GM10248 (cell line): ENCODE data around the gene MCM7.
"Not testable (repeated sequence)": the region's sequence is repeated elsewhere in the genome, so short reads cannot be mapped to it uniquely, and the experiment has no call there.

Experiments
- CTCF ChIA-PET: fragments of 300-600 bp; sonication (Branson Sonifier 250); formaldehyde crosslinking; extraction: SDS; loops from one replicate; lab custom pipeline; 2021; ENCODE audit warnings: antibody characterized with exemption; lab: Yijun Ruan, JAX
- POLR2A ChIA-PET: fragments of 350-650 bp; sonication (Branson Sonifier 250); formaldehyde crosslinking; extraction: SDS; loops from one replicate; lab custom pipeline; 2020; ENCODE audit warnings: antibody characterized with exemption; lab: Yijun Ruan, JAX
- DNase-seq: peaks from one replicate; pipeline ENCODE4 v3.0.0; 2012; ENCODE audit errors: extremely low spot score
- CTCF ChIP-seq: IDR thresholded peaks from 2 replicates; pipeline ENCODE4 v1.5.1; 2012; ENCODE audit warnings: mild to moderate bottlenecking, low read depth; ENCODE audit errors: extremely low read depth, missing control alignments, control extremely low read depth

MCM7 gene

GRCh38 chr7:100141555-100141949 lies 40.4 kb upstream of the MCM7 start:
- ChIA-PET POLR2A (no interaction called here), CTCF (interaction anchor here (0.6 to 9.8 kb wide), 5 partner anchors 10 to 266 kb away, joined by 3 to 114 read pairs (median 4); no protein-coding TSS in a partner anchor)
- DNase-seq, result no peak
- no peak for TF ChIP-seq CTCF

GRCh38 chr7:100137851-100138760 lies 36.9 kb upstream of the MCM7 start:
- CTCF ChIA-PET, result interaction anchor here (0.6 to 3.4 kb wide), 8 partner anchors 9 to 345 kb away, joined by 3 to 12 read pairs (median 4); partner anchors contain the start of gene MBLAC1
- no peak for TF ChIP-seq CTCF
- POLR2A ChIA-PET, result no interaction called here
- no peak for DNase-seq

- ChIA-PET CTCF (interaction anchor here (0.6 to 8.0 kb wide), 42 partner anchors 10 to 427 kb away, joined by 3 to 114 read pairs (median 4); partner anchors contain the start of genes AP4M1, GAL3ST4, LAMTOR4 and MCM7), POLR2A (interaction anchor here (1.0 kb wide), 1 partner anchor 297 kb away, joined by 3 read pairs; the partner anchor contains the start of gene MEPCE)
- peak; percentile 81 for DNase-seq
- TF ChIP-seq CTCF, result peak; percentile 97
Observed at GRCh38 chr7:100132697-100133151, 31.5 kb upstream of the MCM7 start.

GRCh38 chr7:100132126-100132525 lies 30.9 kb upstream of the MCM7 start:
- no peak for DNase-seq
- POLR2A ChIA-PET, result interaction anchor here (1.0 kb wide), 1 partner anchor 298 kb away, joined by 3 read pairs; the partner anchor contains the start of gene MEPCE
- CTCF ChIA-PET, result interaction anchor here (0.8 to 8.0 kb wide), 34 partner anchors 9 to 427 kb away, joined by 3 to 114 read pairs (median 8); partner anchors contain the start of genes AP4M1, GAL3ST4, LAMTOR4 and MCM7
- TF ChIP-seq CTCF, result no peak

GRCh38 chr7:100130608-100131453 lies 29.6 kb upstream of the MCM7 start:
- ChIA-PET POLR2A (no interaction called here), CTCF (interaction anchor here (0.6 to 8.0 kb wide), 24 partner anchors 8 to 320 kb away, joined by 3 to 114 read pairs (median 6); partner anchors contain the start of genes AP4M1, GAL3ST4, GPC2 and LAMTOR4)
- peak; percentile 81 for DNase-seq
- TF ChIP-seq CTCF, result peak; percentile 98

GRCh38 chr7:100130220-100130607 lies 29.0 kb upstream of the MCM7 start:
- DNase-seq, POLR2A ChIA-PET: not testable (repeated sequence)
- CTCF ChIA-PET, result interaction anchor here (0.9 to 8.0 kb wide), 21 partner anchors 7 to 320 kb away, joined by 3 to 114 read pairs (median 6); partner anchors contain the start of genes GAL3ST4, GPC2, LAMTOR4 and TRIM4
